HEK293 (cell line): Measurements from ENCODE around the gene ITPKB.

Experiments used
- CTCF ChIA-PET: fragments of 350-600 bp; formaldehyde crosslinking; extraction: SDS; loops from one replicate; lab custom pipeline; 2021; ENCODE audit warnings: antibody characterized with exemption; lab: Yijun Ruan, JAX
- POLR2A ChIA-PET: fragments of 300-600 bp; formaldehyde crosslinking; extraction: SDS; loops from one replicate; lab custom pipeline; 2020; ENCODE audit warnings: antibody characterized with exemption, inconsistent platforms; lab: Yijun Ruan, JAX
- H3K27ac ChIP-seq: fragments of 200-500 bp; sonication (Bioruptor generic); 2 replicates; pipeline ENCODE4 v1.5.1; 2014; ENCODE audit warnings: low read depth, low read length, control low read depth, inconsistent platforms; ENCODE audit errors: extremely low read depth
- H3K36me3 ChIP-seq, 2 experiments: fragments of 200-500 bp in 1 of 2; sonication (Bioruptor generic) in 1 of 2; 1 replicate in 1 of 2; 2 replicates in 1 of 2; pipeline ENCODE4 v1.5.1; 2014 to 2017; ENCODE audit warnings: inconsistent platforms in 2 of 2, low read length in 2 of 2; ENCODE audit not compliant: control insufficient read depth in 2 of 2, insufficient read depth in 1 of 2
- H3K4me1 ChIP-seq: fragments of 200-500 bp; sonication (Bioruptor generic); 2 replicates; pipeline ENCODE4 v1.5.1; 2014; ENCODE audit warnings: mild to moderate bottlenecking, low read length, inconsistent platforms; ENCODE audit not compliant: control insufficient read depth, insufficient read depth
- H3K4me3 ChIP-seq: 2 replicates; pipeline ENCODE4 v1.5.1; 2011; ENCODE audit warnings: low read depth, mild to moderate bottlenecking, control low read depth, low read length, moderate library complexity
- H3K9me3 ChIP-seq: fragments of 200-500 bp; sonication (Bioruptor generic); 2 replicates; pipeline ENCODE4 v1.5.1; 2014; ENCODE audit warnings: low read depth, low read length, inconsistent platforms; ENCODE audit not compliant: control insufficient read depth, insufficient read depth
- GLI2 ChIP-seq: fragments of 450-650 bp; formaldehyde crosslinking; IDR thresholded peaks from 2 replicates; pipeline ENCODE4; 2017; ENCODE audit warnings: missing biosample characterization, missing genetic modification characterization, low read depth, borderline replicate concordance
- GLIS2 ChIP-seq: fragments of 450-650 bp; formaldehyde crosslinking; IDR thresholded peaks from 2 replicates; pipeline ENCODE4 v1.5.1; 2016; ENCODE audit warnings: missing biosample characterization, missing genetic modification characterization
- HOXA7 ChIP-seq: sonication (generic); formaldehyde crosslinking; IDR thresholded peaks from 2 replicates; pipeline ENCODE4 v1.8.1; 2022; ENCODE audit warnings: missing genetic modification reagents, borderline replicate concordance
- KLF9 ChIP-seq: fragments of 450-650 bp; formaldehyde crosslinking; IDR thresholded peaks from 2 replicates; pipeline ENCODE4 v1.5.1; 2016; ENCODE audit warnings: missing biosample characterization, missing genetic modification characterization, low read depth
- OSR2 ChIP-seq: fragments of 450-650 bp; formaldehyde crosslinking; IDR thresholded peaks from 2 replicates; pipeline ENCODE4 v1.5.1; 2016; ENCODE audit warnings: missing biosample characterization, missing genetic modification characterization
- PBX3 ChIP-seq: sonication (generic); formaldehyde crosslinking; IDR thresholded peaks from 2 replicates; pipeline ENCODE4 v1.8.1; 2022; ENCODE audit warnings: mild to moderate bottlenecking, moderate library complexity, missing genetic modification reagents
- PRDM10 ChIP-seq: fragments of 450-650 bp; formaldehyde crosslinking; IDR thresholded peaks from 2 replicates; pipeline ENCODE4 v1.5.1; 2016; ENCODE audit warnings: missing biosample characterization, missing genetic modification characterization
- SALL2 ChIP-seq: fragments of 450-650 bp; formaldehyde crosslinking; IDR thresholded peaks from 2 replicates; pipeline ENCODE4 v1.5.0; 2017; ENCODE audit warnings: missing biosample characterization, mild to moderate bottlenecking, missing genetic modification characterization, borderline replicate concordance
- SCRT2 ChIP-seq: fragments of 450-650 bp; formaldehyde crosslinking; IDR thresholded peaks from 2 replicates; pipeline ENCODE4 v1.5.1; 2016; ENCODE audit warnings: missing biosample characterization, missing genetic modification characterization
- TCF7L2 ChIP-seq: IDR thresholded peaks from 2 replicates; pipeline ENCODE4 v1.6.1; 2011; ENCODE audit warnings: low read depth, mild to moderate bottlenecking, inconsistent platforms, low read length, moderate library complexity, borderline replicate concordance
- ZBTB7A ChIP-seq: fragments of 450-650 bp; formaldehyde crosslinking; IDR thresholded peaks from 2 replicates; pipeline ENCODE4 v1.5.1; 2016; ENCODE audit warnings: low read depth, missing biosample characterization, missing genetic modification characterization
- ZIC2 ChIP-seq: fragments of 450-650 bp; formaldehyde crosslinking; IDR thresholded peaks from 2 replicates; pipeline ENCODE4 v1.5.1; 2016; ENCODE audit warnings: missing biosample characterization, missing genetic modification characterization
- ZNF155 ChIP-seq: fragments of 450-650 bp; formaldehyde crosslinking; IDR thresholded peaks from 2 replicates; pipeline ENCODE4 v1.5.1; 2016; ENCODE audit warnings: missing biosample characterization, missing genetic modification characterization
- ZNF302 ChIP-seq: fragments of 450-650 bp; formaldehyde crosslinking; IDR thresholded peaks from 2 replicates; pipeline ENCODE4 v1.5.1; 2016; ENCODE audit warnings: missing biosample characterization, missing genetic modification characterization, low read depth
- ZNF324 ChIP-seq: fragments of 450-650 bp; formaldehyde crosslinking; IDR thresholded peaks from 2 replicates; pipeline ENCODE4 v1.5.1; 2016; ENCODE audit warnings: missing biosample characterization, missing genetic modification characterization
- ZNF433 ChIP-seq: fragments of 450-650 bp; formaldehyde crosslinking; IDR thresholded peaks from 2 replicates; pipeline ENCODE4 v1.5.1; 2016; ENCODE audit warnings: missing biosample characterization, missing genetic modification characterization, low read depth
- ZNF596 ChIP-seq: fragments of 450-650 bp; IDR thresholded peaks from 2 replicates; pipeline ENCODE4 v1.5.0; 2018; ENCODE audit warnings: missing biosample characterization, mild to moderate bottlenecking, missing genetic modification characterization, moderate library complexity
- ZNF610 ChIP-seq: fragments of 450-650 bp; formaldehyde crosslinking; IDR thresholded peaks from 2 replicates; pipeline ENCODE4 v1.5.1; 2016; ENCODE audit warnings: missing biosample characterization, missing genetic modification characterization, borderline replicate concordance
- ZNF623 ChIP-seq: fragments of 450-650 bp; formaldehyde crosslinking; IDR thresholded peaks from 2 replicates; pipeline ENCODE4 v1.5.1; 2016; ENCODE audit warnings: missing biosample characterization, missing genetic modification characterization
- ZNF701 ChIP-seq: fragments of 450-650 bp; formaldehyde crosslinking; IDR thresholded peaks from 2 replicates; pipeline ENCODE4 v1.5.1; 2016; ENCODE audit warnings: missing biosample characterization, missing genetic modification characterization
- ZNF76 ChIP-seq: fragments of 450-650 bp; formaldehyde crosslinking; IDR thresholded peaks from 2 replicates; pipeline ENCODE4; 2016; ENCODE audit warnings: low read depth, missing biosample characterization, missing genetic modification characterization, borderline replicate concordance
- TF ChIP-seq, protein P1 (sequence below): fragments of 450-650 bp; formaldehyde crosslinking; IDR thresholded peaks from 2 replicates; pipeline ENCODE4 v1.5.1; 2016; ENCODE audit warnings: missing biosample characterization, missing genetic modification characterization
- TF ChIP-seq, protein P2 (sequence below): fragments of 450-650 bp; formaldehyde crosslinking; IDR thresholded peaks from 2 replicates; pipeline ENCODE4 v1.5.1; 2016; ENCODE audit warnings: missing biosample characterization, missing genetic modification characterization

ITPKB gene

GRCh38 chr1:226646870-226647449 is 92.1 kb downstream of the ITPKB start:
- ChIA-PET POLR2A (no interaction called here), CTCF (interaction anchor here (1.2 to 2.6 kb wide), 3 partner anchors 14 to 180 kb away, joined by 3 to 12 read pairs (median 3); no protein-coding TSS in a partner anchor)
- H3K27ac ChIP-seq = no peak overlapping the region
- TF ChIP-seq ZBTB7A (no peak), ZNF302 (no peak), ZNF701 (tag by site-specific recombination) (no peak), HOXA7 (no peak), SCRT2 (tag by site-specific recombination) (no peak), ZNF324 (tag by site-specific recombination) (no peak), PBX3 (CRISPR knock-in tag) (no peak), ZNF76 (tag by site-specific recombination) (no peak), ZNF596 (tag by site-specific recombination) (no peak)
- TF ChIP-seq, protein P1, sequence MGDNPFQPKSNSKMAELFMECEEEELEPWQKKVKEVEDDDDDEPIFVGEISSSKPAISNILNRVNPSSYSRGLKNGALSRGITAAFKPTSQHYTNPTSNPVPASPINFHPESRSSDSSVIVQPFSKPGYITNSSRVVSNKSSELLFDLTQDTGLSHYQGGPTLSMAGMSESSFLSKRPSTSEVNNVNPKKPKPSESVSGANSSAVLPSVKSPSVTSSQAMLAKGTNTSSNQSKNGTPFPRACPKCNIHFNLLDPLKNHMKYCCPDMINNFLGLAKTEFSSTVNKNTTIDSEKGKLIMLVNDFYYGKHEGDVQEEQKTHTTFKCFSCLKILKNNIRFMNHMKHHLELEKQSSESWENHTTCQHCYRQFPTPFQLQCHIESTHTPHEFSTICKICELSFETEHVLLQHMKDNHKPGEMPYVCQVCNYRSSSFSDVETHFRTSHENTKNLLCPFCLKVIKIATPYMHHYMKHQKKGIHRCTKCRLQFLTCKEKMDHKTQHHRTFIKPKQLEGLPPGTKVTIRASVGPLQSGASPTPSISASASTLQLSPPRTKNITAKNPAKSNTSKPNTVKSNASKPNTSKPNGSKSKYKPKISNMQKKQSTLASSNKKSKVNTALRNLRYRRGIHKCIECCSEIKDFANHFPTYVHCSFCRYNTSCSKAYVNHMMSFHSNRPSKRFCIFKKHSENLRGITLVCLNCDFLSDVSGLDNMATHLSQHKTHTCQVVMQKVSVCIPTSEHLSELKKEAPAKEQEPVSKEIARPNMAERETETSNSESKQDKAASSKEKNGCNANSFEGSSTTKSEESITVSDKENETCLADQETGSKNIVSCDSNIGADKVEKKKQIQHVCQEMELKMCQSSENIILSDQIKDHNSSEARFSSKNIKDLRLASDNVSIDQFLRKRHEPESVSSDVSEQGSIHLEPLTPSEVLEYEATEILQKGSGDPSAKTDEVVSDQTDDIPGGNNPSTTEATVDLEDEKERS (tag by site-specific recombination) = no peak
- H3K9me3 ChIP-seq = no peaks in the 10 kb centered on the region
- peaks cover 0 to 24% of the 10 kb centered on the region in 2 experiments; a peak in 1 of 3 replicates for H3K36me3 ChIP-seq
- H3K4me3 ChIP-seq = no peak overlapping the region
- 0 out of 2 replicates have a peak, but pooled peaks cover 3% of the 10 kb centered on the region for H3K4me1 ChIP-seq

DNA sequence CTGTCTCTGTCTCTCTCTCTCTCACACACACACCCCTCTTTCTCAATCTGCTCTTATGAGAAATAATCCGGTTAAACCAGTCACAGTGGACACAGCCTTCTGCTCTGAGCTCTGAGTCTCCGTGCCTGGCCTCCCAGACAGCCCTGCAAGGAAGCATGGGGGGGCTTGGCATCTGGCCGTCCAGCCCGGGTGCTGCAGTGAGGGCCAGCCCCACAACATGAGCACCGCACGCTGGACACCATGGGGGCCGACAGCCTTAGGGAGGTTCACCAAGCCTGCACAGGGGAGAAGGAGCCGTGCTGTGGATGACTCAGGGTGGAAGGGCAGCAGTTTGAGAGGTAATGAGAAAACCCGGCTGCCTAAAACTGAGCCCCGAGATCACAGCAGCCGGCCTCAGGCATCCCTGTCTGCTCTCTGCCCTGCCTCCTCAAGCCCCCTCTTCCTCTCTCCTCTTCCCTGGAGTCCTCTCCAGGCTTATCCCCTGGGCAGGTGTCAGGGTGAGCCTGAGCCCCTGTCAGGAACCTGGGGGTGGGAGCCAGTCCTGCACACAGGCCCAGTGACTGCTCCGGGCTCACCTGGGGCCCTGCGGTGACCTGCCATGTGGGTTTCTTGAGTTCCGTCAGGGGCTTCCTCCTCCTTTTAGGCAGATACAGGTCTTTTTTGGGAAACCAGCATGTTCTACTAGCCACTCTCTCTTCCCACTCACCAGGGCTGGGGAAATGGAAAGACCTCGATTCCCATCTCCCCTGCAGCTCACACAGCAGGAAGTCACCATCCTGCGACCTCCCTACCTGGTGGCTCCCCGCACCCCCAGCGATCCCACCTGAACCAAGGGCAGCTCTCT is 92.8 kb downstream of the ITPKB start:
- TF ChIP-seq KLF9 (tag by site-specific recombination) (no peak), ZNF623 (tag by site-specific recombination) (no peak), ZNF433 (no peak), ZIC2 (tag by site-specific recombination) (peak; percentile 51), TCF7L2 (no peak), PRDM10 (tag by site-specific recombination) (no peak), GLIS2 (0 out of 2 replicates have a peak, but pooled peaks have one; percentile 16), SALL2 (tag by site-specific recombination) (no peak), OSR2 (no peak), ZNF155 (tag by site-specific recombination) (no peak), GLI2 (tag by site-specific recombination) (no peak), ZNF610 (no peak)
- TF ChIP-seq, protein P2, sequence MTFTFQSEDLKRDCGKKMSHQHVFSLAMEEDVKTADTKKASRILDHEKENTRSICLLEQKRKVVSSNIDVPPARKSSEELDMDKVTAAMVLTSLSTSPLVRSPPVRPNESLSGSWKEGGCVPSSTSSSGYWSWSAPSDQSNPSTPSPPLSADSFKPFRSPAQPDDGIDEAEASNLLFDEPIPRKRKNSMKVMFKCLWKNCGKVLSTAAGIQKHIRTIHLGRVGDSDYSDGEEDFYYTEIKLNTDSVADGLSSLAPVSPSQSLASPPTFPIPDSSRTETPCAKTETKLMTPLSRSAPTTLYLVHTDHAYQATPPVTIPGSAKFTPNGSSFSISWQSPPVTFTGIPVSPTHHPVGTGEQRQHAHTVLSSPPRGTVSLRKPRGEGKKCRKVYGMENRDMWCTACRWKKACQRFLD (tag by site-specific recombination) = no peak
- H3K4me1 ChIP-seq = 0 out of 2 replicates have a peak, but pooled peaks cover 3% of the 10 kb centered on the region

More for the DNA sequence above, 92.8 kb downstream of the ITPKB start:
- POLR2A ChIA-PET = interaction anchor here (0.6 kb wide), 1 partner anchor 293 kb away, joined by 5 read pairs; no protein-coding TSS in a partner anchor
- CTCF ChIA-PET = interaction anchor here (0.9 to 1.4 kb wide), 4 partner anchors 12 to 181 kb away, joined by 3 to 6 read pairs (median 4); no protein-coding TSS in a partner anchor
- Histone ChIP-seq H3K4me3 (no peak overlapping the region), H3K9me3 (no peaks in the 10 kb centered on the region), H3K36me3 (peaks cover 0 to 27% of the 10 kb centered on the region in 2 experiments; a peak in 1 of 3 replicates), H3K27ac (no peak overlapping the region)
